ENCODE results near the gene SLC25A13.

DNA sequence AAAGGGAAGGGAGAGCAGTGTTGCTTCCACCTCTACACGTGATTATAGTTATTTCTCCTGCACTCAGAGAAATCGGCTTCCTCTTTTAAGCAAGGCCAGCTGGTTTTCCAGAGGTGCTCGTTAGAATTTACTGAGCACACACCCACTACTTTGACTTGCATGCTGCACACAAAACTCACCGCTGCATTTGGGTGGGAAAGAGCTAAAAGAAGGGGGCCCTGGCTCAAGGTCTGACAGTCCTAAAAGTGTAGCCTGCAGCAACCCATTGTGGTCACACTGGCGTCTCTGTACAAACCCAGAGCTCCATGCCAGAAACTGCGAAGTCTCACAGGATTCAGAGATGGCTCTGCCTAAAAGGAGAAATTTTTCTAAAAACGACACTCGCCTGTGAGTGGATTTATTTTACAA, 133.7 kb downstream of the SLC25A13 start:
- TF ChIP-seq, protein P1, sequence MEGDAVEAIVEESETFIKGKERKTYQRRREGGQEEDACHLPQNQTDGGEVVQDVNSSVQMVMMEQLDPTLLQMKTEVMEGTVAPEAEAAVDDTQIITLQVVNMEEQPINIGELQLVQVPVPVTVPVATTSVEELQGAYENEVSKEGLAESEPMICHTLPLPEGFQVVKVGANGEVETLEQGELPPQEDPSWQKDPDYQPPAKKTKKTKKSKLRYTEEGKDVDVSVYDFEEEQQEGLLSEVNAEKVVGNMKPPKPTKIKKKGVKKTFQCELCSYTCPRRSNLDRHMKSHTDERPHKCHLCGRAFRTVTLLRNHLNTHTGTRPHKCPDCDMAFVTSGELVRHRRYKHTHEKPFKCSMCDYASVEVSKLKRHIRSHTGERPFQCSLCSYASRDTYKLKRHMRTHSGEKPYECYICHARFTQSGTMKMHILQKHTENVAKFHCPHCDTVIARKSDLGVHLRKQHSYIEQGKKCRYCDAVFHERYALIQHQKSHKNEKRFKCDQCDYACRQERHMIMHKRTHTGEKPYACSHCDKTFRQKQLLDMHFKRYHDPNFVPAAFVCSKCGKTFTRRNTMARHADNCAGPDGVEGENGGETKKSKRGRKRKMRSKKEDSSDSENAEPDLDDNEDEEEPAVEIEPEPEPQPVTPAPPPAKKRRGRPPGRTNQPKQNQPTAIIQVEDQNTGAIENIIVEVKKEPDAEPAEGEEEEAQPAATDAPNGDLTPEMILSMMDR (IDR thresholded peaks at IDR 0.05) = no peak
- TF ChIP-seq POLR2A (IDR thresholded peaks at IDR 0.05) (no peak), POLR2AphosphoS5 (IDR thresholded peaks at IDR 0.05) (no peak)

Measured in breast epithelium (tissue), 3 donors.